CD4-positive, alpha-beta T cell treated with Interleukin-17A for 4 hours (primary cell): ENCODE results near the gene DLGAP1.

Experiments used
- DNase-seq: peaks from one replicate; pipeline ENCODE4 v3.0.0-alpha.2; 2020; ENCODE audit warnings: mixed read lengths

Gene DLGAP1

GRCh38 chr18:3799515-3799914 is 655.6 kb downstream of the DLGAP1 start:
- no peak for DNase-seq

GRCh38 chr18:3798032-3798431 is 657.1 kb downstream of the DLGAP1 start:
- DNase-seq, result no peak

GRCh38 chr18:3796434-3796833 is 658.7 kb downstream of the DLGAP1 start:
- no peak for DNase-seq

GRCh38 chr18:3794537-3795348 is 660.4 kb downstream of the DLGAP1 start:
- no peak for DNase-seq

GRCh38 chr18:3793545-3793944 is 661.6 kb downstream of the DLGAP1 start:
- DNase-seq, result no peak

GRCh38 chr18:3793111-3793510 is 662.0 kb downstream of the DLGAP1 start:
- DNase-seq, result no peak

GRCh38 chr18:3792711-3793110 is 662.4 kb downstream of the DLGAP1 start:
- DNase-seq, result no peak

GRCh38 chr18:3791238-3791637 is 663.9 kb downstream of the DLGAP1 start:
- DNase-seq, result no peak

GRCh38 chr18:3790703-3791102 is 664.4 kb downstream of the DLGAP1 start:
- DNase-seq, result no peak

GRCh38 chr18:3789525-3789924 is 665.6 kb downstream of the DLGAP1 start:
- no peak for DNase-seq

GRCh38 chr18:3784949-3785348 is 670.2 kb downstream of the DLGAP1 start:
- DNase-seq, result no peak

- no peak for DNase-seq
Measured at GRCh38 chr18:3782901-3783300, 672.2 kb downstream of the DLGAP1 start.

GRCh38 chr18:3777719-3778118 is 677.4 kb downstream of the DLGAP1 start:
- DNase-seq, result no peak

GRCh38 chr18:3777122-3777521 is 678.0 kb downstream of the DLGAP1 start:
- no peak for DNase-seq

GRCh38 chr18:3775996-3776395 is 679.1 kb downstream of the DLGAP1 start:
- no peak for DNase-seq

- DNase-seq, result no peak
Measured at GRCh38 chr18:3773303-3773702, 681.8 kb downstream of the DLGAP1 start.

GRCh38 chr18:3771121-3771971 is 683.8 kb downstream of the DLGAP1 start:
- peak; percentile 72 for DNase-seq

GRCh38 chr18:3761266-3761665 is 693.8 kb downstream of the DLGAP1 start:
- DNase-seq, result no peak

GRCh38 chr18:3760741-3761140 is 694.4 kb downstream of the DLGAP1 start:
- DNase-seq, result no peak

GRCh38 chr18:3759099-3759498 is 696.0 kb downstream of the DLGAP1 start:
- DNase-seq, result no peak

- no peak for DNase-seq
Measured at GRCh38 chr18:3758531-3758930, 696.6 kb downstream of the DLGAP1 start.

- DNase-seq, result no peak
Measured at GRCh38 chr18:3757361-3757760, 697.7 kb downstream of the DLGAP1 start.

- DNase-seq, result no peak
Measured at GRCh38 chr18:3753106-3753505, 702.0 kb downstream of the DLGAP1 start.

- no peak for DNase-seq
Measured at GRCh38 chr18:3748086-3748485, 707.0 kb downstream of the DLGAP1 start.
